Measurements from ENCODE around the gene KIF19.

Gene KIF19

GRCh38 chr17:74342224-74342623 lies 16.2 kb downstream of the KIF19 start:
- no peaks in the 10 kb centered on the region for H3K4me1 ChIP-seq (ENCODE audit: control insufficient read depth, insufficient read depth, low read length, poor library complexity, severe bottlenecking)
- no peaks in the 10 kb centered on the region for H3K9me3 ChIP-seq (ENCODE audit: control insufficient read depth, low read length)
- H3K36me3 ChIP-seq (ENCODE audit: control insufficient read depth, insufficient read depth, low read length): no peaks in the 10 kb centered on the region
- no peak overlapping the region for H3K27ac ChIP-seq (ENCODE audit: low read depth, low read length, severe bottlenecking)
- 84 to 91% methylated on average over 7 to 8 of the region's 10 CpGs for WGBS, 2 experiments (ENCODE audit: insufficient coverage in 2 of 2)
- H3K4me3 ChIP-seq (ENCODE audit: extremely low read depth, insufficient read depth, low read length, poor library complexity, severe bottlenecking): no peak overlapping the region

- Histone ChIP-seq H3K4me1 (ENCODE audit: control insufficient read depth, insufficient read depth, low read length, poor library complexity, severe bottlenecking) (no peaks in the 10 kb centered on the region), H3K4me3 (ENCODE audit: extremely low read depth, insufficient read depth, low read length, poor library complexity, severe bottlenecking) (no peak overlapping the region), H3K36me3 (ENCODE audit: control insufficient read depth, insufficient read depth, low read length) (no peaks in the 10 kb centered on the region), H3K9me3 (ENCODE audit: control insufficient read depth, low read length) (no peaks in the 10 kb centered on the region), H3K27ac (ENCODE audit: low read depth, low read length, severe bottlenecking) (no peak overlapping the region)
- 78 to 88% methylated on average over 3 to 7 of the region's 8 CpGs for WGBS, 2 experiments (ENCODE audit: insufficient coverage in 2 of 2)
Observed at GRCh38 chr17:74343121-74343520, 17.1 kb downstream of the KIF19 start.

- Histone ChIP-seq H3K9me3 (ENCODE audit: control insufficient read depth, low read length) (no peaks in the 10 kb centered on the region), H3K27ac (ENCODE audit: low read depth, low read length, severe bottlenecking) (no peak overlapping the region), H3K4me3 (ENCODE audit: extremely low read depth, insufficient read depth, low read length, poor library complexity, severe bottlenecking) (no peak overlapping the region), H3K4me1 (ENCODE audit: control insufficient read depth, insufficient read depth, low read length, poor library complexity, severe bottlenecking) (no peaks in the 10 kb centered on the region), H3K36me3 (ENCODE audit: control insufficient read depth, insufficient read depth, low read length) (no peaks in the 10 kb centered on the region)
- WGBS, 2 experiments (ENCODE audit: insufficient coverage in 2 of 2): 75 to 89% methylated on average over 4 to 8 of the region's 9 CpGs
Observed at GRCh38 chr17:74343526-74344284, 17.7 kb downstream of the KIF19 start.

GRCh38 chr17:74344658-74345057 lies 18.6 kb downstream of the KIF19 start:
- Histone ChIP-seq H3K4me3 (ENCODE audit: extremely low read depth, insufficient read depth, low read length, poor library complexity, severe bottlenecking) (no peak overlapping the region), H3K4me1 (ENCODE audit: control insufficient read depth, insufficient read depth, low read length, poor library complexity, severe bottlenecking) (no peaks in the 10 kb centered on the region), H3K27ac (ENCODE audit: low read depth, low read length, severe bottlenecking) (no peak overlapping the region), H3K36me3 (ENCODE audit: control insufficient read depth, insufficient read depth, low read length) (no peaks in the 10 kb centered on the region), H3K9me3 (ENCODE audit: control insufficient read depth, low read length) (no peaks in the 10 kb centered on the region)
- 90 to 93% methylated on average over 20 to 21 of the region's 21 CpGs for WGBS, 2 experiments (ENCODE audit: insufficient coverage in 2 of 2)

GRCh38 chr17:74345433-74346241 lies 19.6 kb downstream of the KIF19 start:
- 82 to 86% methylated on average over 10 to 11 of the region's 13 CpGs for WGBS, 2 experiments (ENCODE audit: insufficient coverage in 2 of 2)
- Histone ChIP-seq H3K27ac (ENCODE audit: low read depth, low read length, severe bottlenecking) (no peak overlapping the region), H3K9me3 (ENCODE audit: control insufficient read depth, low read length) (no peaks in the 10 kb centered on the region)

GRCh38 chr17:74347646-74348045 lies 21.6 kb downstream of the KIF19 start:
- 86 to 98% methylated on average over 12 of the region's 14 CpGs for WGBS, 2 experiments (ENCODE audit: insufficient coverage in 2 of 2)
- H3K4me3 ChIP-seq (ENCODE audit: extremely low read depth, insufficient read depth, low read length, poor library complexity, severe bottlenecking): no peak overlapping the region
- H3K4me1 ChIP-seq (ENCODE audit: control insufficient read depth, insufficient read depth, low read length, poor library complexity, severe bottlenecking): no peaks in the 10 kb centered on the region

More at GRCh38 chr17:74345433-74346241, 19.6 kb downstream of the KIF19 start:
- Histone ChIP-seq H3K36me3 (ENCODE audit: control insufficient read depth, insufficient read depth, low read length) (no peaks in the 10 kb centered on the region), H3K4me3 (ENCODE audit: extremely low read depth, insufficient read depth, low read length, poor library complexity, severe bottlenecking) (no peak overlapping the region), H3K4me1 (ENCODE audit: control insufficient read depth, insufficient read depth, low read length, poor library complexity, severe bottlenecking) (no peaks in the 10 kb centered on the region)

GRCh38 chr17:74349120-74349519 lies 23.1 kb downstream of the KIF19 start:
- Histone ChIP-seq H3K36me3 (ENCODE audit: control insufficient read depth, insufficient read depth, low read length) (no peaks in the 10 kb centered on the region), H3K4me3 (ENCODE audit: extremely low read depth, insufficient read depth, low read length, poor library complexity, severe bottlenecking) (no peak overlapping the region), H3K9me3 (ENCODE audit: control insufficient read depth, low read length) (no peaks in the 10 kb centered on the region), H3K27ac (ENCODE audit: low read depth, low read length, severe bottlenecking) (no peak overlapping the region), H3K4me1 (ENCODE audit: control insufficient read depth, insufficient read depth, low read length, poor library complexity, severe bottlenecking) (no peaks in the 10 kb centered on the region)
- WGBS, 2 experiments (ENCODE audit: insufficient coverage in 2 of 2): 86 to 89% methylated on average over 19 of the region's 19 CpGs

More at GRCh38 chr17:74347646-74348045, 21.6 kb downstream of the KIF19 start:
- no peaks in the 10 kb centered on the region for H3K9me3 ChIP-seq (ENCODE audit: control insufficient read depth, low read length)
- no peaks in the 10 kb centered on the region for H3K36me3 ChIP-seq (ENCODE audit: control insufficient read depth, insufficient read depth, low read length)
- H3K27ac ChIP-seq (ENCODE audit: low read depth, low read length, severe bottlenecking): no peak overlapping the region

GRCh38 chr17:74350486-74350885 lies 24.5 kb downstream of the KIF19 start:
- Histone ChIP-seq H3K9me3 (ENCODE audit: control insufficient read depth, low read length) (no peaks in the 10 kb centered on the region), H3K27ac (ENCODE audit: low read depth, low read length, severe bottlenecking) (no peak overlapping the region), H3K4me3 (ENCODE audit: extremely low read depth, insufficient read depth, low read length, poor library complexity, severe bottlenecking) (no peak overlapping the region), H3K4me1 (ENCODE audit: control insufficient read depth, insufficient read depth, low read length, poor library complexity, severe bottlenecking) (no peaks in the 10 kb centered on the region), H3K36me3 (ENCODE audit: control insufficient read depth, insufficient read depth, low read length) (no peaks in the 10 kb centered on the region)
- 84 to 85% methylated on average over 19 to 20 of the region's 20 CpGs for WGBS, 2 experiments (ENCODE audit: insufficient coverage in 2 of 2)

- Histone ChIP-seq H3K4me1 (ENCODE audit: control insufficient read depth, insufficient read depth, low read length, poor library complexity, severe bottlenecking) (no peaks in the 10 kb centered on the region), H3K9me3 (ENCODE audit: control insufficient read depth, low read length) (no peaks in the 10 kb centered on the region), H3K4me3 (ENCODE audit: extremely low read depth, insufficient read depth, low read length, poor library complexity, severe bottlenecking) (no peak overlapping the region), H3K36me3 (ENCODE audit: control insufficient read depth, insufficient read depth, low read length) (no peaks in the 10 kb centered on the region), H3K27ac (ENCODE audit: low read depth, low read length, severe bottlenecking) (no peak overlapping the region)
- WGBS, 2 experiments (ENCODE audit: insufficient coverage in 2 of 2): 4 to 6% methylated on average over 52 to 55 of the region's 55 CpGs
Observed at GRCh38 chr17:74351552-74352210, 25.7 kb downstream of the KIF19 start.

GRCh38 chr17:74353446-74354060 lies 27.5 kb downstream of the KIF19 start:
- H3K9me3 ChIP-seq (ENCODE audit: control insufficient read depth, low read length): no peaks in the 10 kb centered on the region
- 75 to 90% methylated on average over 9 to 10 of the region's 10 CpGs for WGBS, 2 experiments (ENCODE audit: insufficient coverage in 2 of 2)
- H3K4me1 ChIP-seq (ENCODE audit: control insufficient read depth, insufficient read depth, low read length, poor library complexity, severe bottlenecking): no peaks in the 10 kb centered on the region
- H3K27ac ChIP-seq (ENCODE audit: low read depth, low read length, severe bottlenecking): no peak overlapping the region
- no peaks in the 10 kb centered on the region for H3K36me3 ChIP-seq (ENCODE audit: control insufficient read depth, insufficient read depth, low read length)
- no peak overlapping the region for H3K4me3 ChIP-seq (ENCODE audit: extremely low read depth, insufficient read depth, low read length, poor library complexity, severe bottlenecking)
